Naive thymus-derived CD4-positive, alpha-beta T cell (primary cell): ENCODE results near the gene PEX12. TPM values are rescaled to one million over a fixed set of nuclear protein-coding genes. Genes with fewer than 3 reads are reported as not detected.

Experiments used
- ATAC-seq: fragments of 150-1000 bp; cut with Tn5 transposase; 2 replicates; pipeline ENCODE4 v1.10.0; 2021; ENCODE audit warnings: mild to moderate bottlenecking, moderate library complexity
- CTCF ChIA-PET: fragments of 350-600 bp; sonication (Branson Sonifier 250); formaldehyde crosslinking; loops from one replicate; lab custom pipeline; 2021; ENCODE audit warnings: antibody characterized with exemption; lab: Charles Lee
- POLR2A ChIA-PET: fragments of 350-600 bp; sonication (Branson Sonifier 250); formaldehyde crosslinking; loops from one replicate; lab custom pipeline; 2021; ENCODE audit warnings: antibody characterized with exemption, inconsistent platforms; lab: Charles Lee
- DNase-seq, 9 donors: peaks; one replicate each; pipeline versions ENCODE4 v3.0.0 to v3.0.0-alpha.2; 2020 to 2022; ENCODE audit warnings: mixed read lengths in 1 of 9
- H3K27ac ChIP-seq: one replicate; pipeline ENCODE4 v1.7.0; 2013; ENCODE audit warnings: mild to moderate bottlenecking, low read depth, low read length, moderate library complexity
- H3K27me3 ChIP-seq, 2 donors: one replicate each; pipeline ENCODE4 v1.7.0; 2013; ENCODE audit warnings: low read length in 2 of 2, mild to moderate bottlenecking in 2 of 2, moderate library complexity in 2 of 2; ENCODE audit not compliant: control insufficient read depth in 2 of 2, insufficient read depth in 2 of 2
- H3K36me3 ChIP-seq, 3 experiments: 1 replicate in 2 of 3; 2 replicates in 1 of 3; pipeline ENCODE4 v1.7.0; 2013; ENCODE audit warnings: low read length in 3 of 3, mild to moderate bottlenecking in 3 of 3, moderate library complexity in 1 of 3; ENCODE audit not compliant: insufficient read depth in 3 of 3, control insufficient read depth in 2 of 3
- H3K4me1 ChIP-seq, 2 donors: one replicate each; pipeline ENCODE4 v1.7.0; 2013; ENCODE audit warnings: low read length in 2 of 2, mild to moderate bottlenecking in 2 of 2, moderate library complexity in 1 of 2; ENCODE audit not compliant: control insufficient read depth in 2 of 2, insufficient read depth in 2 of 2
- H3K4me3 ChIP-seq: 2 replicates; pipeline ENCODE4 v1.7.0; 2013; ENCODE audit warnings: mild to moderate bottlenecking, low read length
- H3K9me3 ChIP-seq, 3 experiments: 1 replicate in 2 of 3; 2 replicates in 1 of 3; pipeline ENCODE4 v1.7.0; 2013; ENCODE audit warnings: low read length in 3 of 3; ENCODE audit not compliant: control insufficient read depth in 2 of 3
- H3K27ac Mint-ChIP-seq, 9 donors: one replicate each; pipeline ENCODE4 v1.8.0; 2020 to 2022; ENCODE audit warnings: mixed read lengths in 9 of 9, mild to moderate bottlenecking in 8 of 9, moderate library complexity in 5 of 9, inconsistent platforms in 2 of 9
- H3K27me3 Mint-ChIP-seq, 5 donors: one replicate each; pipeline ENCODE4 v1.8.0; 2021 to 2022; ENCODE audit warnings: mixed read lengths in 5 of 5, mild to moderate bottlenecking in 1 of 5
- H3K36me3 Mint-ChIP-seq, 5 donors: one replicate each; pipeline ENCODE4 v1.8.0; 2020 to 2022; ENCODE audit warnings: mixed read lengths in 5 of 5, mild to moderate bottlenecking in 3 of 5, inconsistent platforms in 1 of 5
- H3K4me1 Mint-ChIP-seq, 7 donors: one replicate each; pipeline ENCODE4 v1.8.0; 2020 to 2022; ENCODE audit warnings: mixed read lengths in 7 of 7, mild to moderate bottlenecking in 3 of 7, inconsistent platforms in 1 of 7
- H3K4me3 Mint-ChIP-seq, 10 donors: one replicate each; pipeline ENCODE4 v1.8.0; 2020 to 2022; ENCODE audit warnings: mild to moderate bottlenecking in 10 of 10, mixed read lengths in 10 of 10, moderate library complexity in 6 of 10, inconsistent platforms in 2 of 10
- H3K9me3 Mint-ChIP-seq, 11 donors: one replicate each; pipeline ENCODE4 v1.8.0; 2020 to 2022; ENCODE audit warnings: mixed read lengths in 11 of 11, mild to moderate bottlenecking in 4 of 11, inconsistent platforms in 1 of 11, moderate library complexity in 1 of 11
- intact Hi-C, 2 donors: fragments of 100-400 bp; cut with micrococcal nuclease; formaldehyde crosslinking; loops; one replicate each; pipeline ENCODE4 v1.15.1; 2023
- polyA plus RNA-seq, 2 donors: library from polyadenylated mRNA; unstranded; fragments of 300-500 nt; fragmentation: Illumina TruSeq; gene quantifications; one replicate each; pipeline ENCODE4 v1.2.3, GENCODE V29; 2021
- total RNA-seq, 6 experiments: library from RNA in 5 of 6; stranded (reverse) in 5 of 6; gene quantifications; 1 replicate in 5 of 6; 2 replicates in 1 of 6; pipeline ENCODE4 v1.2.3 and lab custom pipeline; 2021 to 2026

The PEX12 gene
- total and polyA plus RNA-seq, 7 experiments from 2014 or later: 2.2 to 8.0 (median 5.0) TPM

DNA sequence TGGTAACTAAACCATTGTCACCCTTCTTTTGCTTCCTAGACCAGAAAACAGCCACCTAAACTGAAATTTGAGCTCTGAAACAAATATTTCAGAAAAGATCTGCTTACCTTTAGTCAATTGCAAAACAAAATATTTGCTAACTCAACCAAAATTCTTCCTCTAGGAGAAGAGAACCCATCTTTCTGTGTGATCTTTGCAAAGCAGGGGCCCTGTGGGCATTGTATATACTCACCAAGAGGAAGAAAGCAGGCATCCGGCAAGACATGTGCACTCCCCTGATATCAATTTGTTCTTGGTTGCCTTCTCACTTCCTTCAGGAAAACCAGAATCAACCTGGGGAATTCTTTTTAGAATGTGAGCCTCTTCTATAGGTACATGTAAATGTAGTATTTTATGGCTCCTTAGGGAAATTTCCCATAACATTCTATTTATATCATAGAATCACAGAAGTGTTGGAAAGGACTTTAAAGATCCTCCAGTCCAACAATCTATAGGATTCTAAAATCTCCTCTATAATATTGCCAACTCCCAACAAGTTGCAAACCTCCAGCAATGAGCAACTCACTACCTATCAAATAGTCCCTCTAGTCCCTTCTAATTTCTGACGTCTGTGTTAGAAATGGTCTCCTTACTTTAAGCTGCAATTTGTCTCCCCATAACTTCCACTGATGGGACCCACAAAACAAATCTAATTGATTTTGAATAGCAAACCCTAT, 18.7 kb downstream of the PEX12 start:
- Histone ChIP-seq H3K27me3 (no peaks in the 10 kb centered on the region), H3K27ac (no peak overlapping the region), H3K9me3 (no peaks in the 10 kb centered on the region), H3K4me3 (no peak overlapping the region), H3K4me1 (no peaks in the 10 kb centered on the region), H3K36me3 (no peaks in the 10 kb centered on the region)
- intact Hi-C loops: no loop called here
- no peaks in the 10 kb centered on the region for H3K36me3 Mint-ChIP-seq
- POLR2A ChIA-PET: interaction anchor here (0.8 to 1.9 kb wide), 2 partner anchors 17 to 19 kb away, joined by 3 to 5 read pairs; partner anchors contain the start of gene PEX12
- H3K9me3 Mint-ChIP-seq: peaks cover 0 to 2% (median 0%) of the 10 kb centered on the region in 11 donors
- no peak for ATAC-seq
- H3K4me1 Mint-ChIP-seq: peaks cover 0 to 7% (median 0%) of the 10 kb centered on the region in 7 donors
- DNase-seq: no peak
- H3K27me3 Mint-ChIP-seq: peaks cover 0 to 35% (median 13%) of the 10 kb centered on the region in 5 donors
- no peak overlapping the region for H3K27ac Mint-ChIP-seq
- H3K4me3 Mint-ChIP-seq: no peak overlapping the region
- CTCF ChIA-PET: interaction anchor here (0.6 kb wide), 1 partner anchor 303 kb away, joined by 3 read pairs; no protein-coding TSS in a partner anchor

DNA sequence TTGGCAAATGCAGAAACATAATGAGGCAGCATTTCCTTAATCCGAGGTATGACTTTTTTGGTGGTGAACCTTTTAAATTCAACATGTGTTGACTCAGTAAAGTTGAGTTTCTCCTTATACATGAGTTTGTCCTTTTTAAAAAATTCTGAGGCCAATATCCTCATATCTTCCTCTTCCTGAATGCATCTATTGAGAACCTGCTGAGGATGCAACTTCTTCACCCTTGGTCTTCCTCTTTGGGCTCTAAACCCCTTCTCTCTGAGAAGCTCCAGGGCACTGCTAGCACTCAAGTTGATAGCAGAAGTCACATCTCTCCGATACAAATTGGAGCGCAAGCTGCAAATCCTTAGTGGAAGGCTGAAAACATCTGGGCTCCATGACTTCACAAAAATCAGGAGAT, 21.0 kb downstream of the PEX12 start:
- Histone ChIP-seq H3K27ac (no peak overlapping the region), H3K4me3 (no peak overlapping the region), H3K36me3 (no peaks in the 10 kb centered on the region), H3K27me3 (no peaks in the 10 kb centered on the region), H3K4me1 (no peaks in the 10 kb centered on the region), H3K9me3 (no peaks in the 10 kb centered on the region)
- Mint-ChIP-seq H3K27me3 (peaks cover 0 to 32% (median 13%) of the 10 kb centered on the region in 5 donors), H3K36me3 (no peaks in the 10 kb centered on the region), H3K9me3 (peaks cover 0 to 2% (median 0%) of the 10 kb centered on the region in 11 donors), H3K4me1 (peaks cover 0 to 7% (median 0%) of the 10 kb centered on the region in 7 donors), H3K4me3 (no peak overlapping the region), H3K27ac (no peak overlapping the region)
- ChIA-PET CTCF (no interaction called here), POLR2A (interaction anchor here (1.9 kb wide), 1 partner anchor 21 kb away, joined by 5 read pairs; the partner anchor contains the start of gene PEX12)
- DNase-seq (no peak), ATAC-seq (no peak)
- intact Hi-C loops: no loop called here

DNA sequence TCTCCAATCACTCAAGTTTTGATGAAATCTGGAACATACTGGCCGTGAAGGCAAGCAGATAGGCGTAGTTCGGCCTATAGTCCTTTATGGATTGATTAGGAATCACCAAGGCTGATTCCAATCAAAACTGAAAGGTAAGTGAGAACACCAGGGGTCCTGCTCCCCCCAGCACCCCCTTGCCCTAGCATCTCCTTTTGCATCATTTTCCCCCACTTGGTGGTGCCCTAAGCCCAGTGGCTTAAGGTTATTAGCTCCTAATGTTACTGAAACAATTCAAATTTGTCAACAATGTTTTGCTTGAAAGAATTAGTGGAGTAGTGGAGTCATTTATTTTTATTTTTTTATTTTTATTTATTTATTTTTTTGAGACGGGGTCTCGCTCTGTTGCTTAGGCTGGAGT, 22.7 kb downstream of the PEX12 start:
- CTCF ChIA-PET: interaction anchor here (0.6 kb wide), 1 partner anchor 192 kb away, joined by 3 read pairs; no protein-coding TSS in a partner anchor
- H3K27ac ChIP-seq: no peak overlapping the region

DNA sequence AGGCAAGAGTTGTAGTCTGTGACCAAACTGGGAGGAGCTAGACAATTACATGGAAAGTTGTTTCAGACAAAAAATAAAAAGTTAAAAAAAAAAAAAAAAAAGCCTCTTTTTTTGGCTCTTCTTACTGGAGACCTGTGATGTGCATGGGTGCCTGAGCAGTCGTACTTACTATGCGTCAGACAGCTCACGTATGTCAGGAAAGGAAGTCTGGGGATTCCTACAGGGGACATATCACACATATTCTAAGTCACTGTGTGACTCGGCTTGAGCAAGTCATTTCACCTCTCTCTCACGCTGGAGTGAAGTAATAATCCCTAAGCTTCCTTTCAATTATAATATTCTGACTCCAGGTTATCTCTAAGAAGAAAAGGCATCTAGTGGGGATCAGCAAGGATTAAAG, 23.7 kb downstream of the PEX12 start:
- Mint-ChIP-seq H3K4me1 (peaks cover 0 to 3% (median 0%) of the 10 kb centered on the region in 7 donors), H3K4me3 (no peak overlapping the region), H3K27me3 (peaks cover 0 to 39% (median 9%) of the 10 kb centered on the region in 5 donors), H3K36me3 (peaks cover 0 to 7% (median 0%) of the 10 kb centered on the region in 5 donors), H3K9me3 (peaks cover 0 to 2% (median 0%) of the 10 kb centered on the region in 11 donors), H3K27ac (no peak overlapping the region)
- no peak overlapping the region for H3K4me3 ChIP-seq
- H3K36me3 ChIP-seq: no peaks in the 10 kb centered on the region
- no peaks in the 10 kb centered on the region for H3K4me1 ChIP-seq
- DNase-seq: no peak
- intact Hi-C loops: loop anchor here in 1 of 2 donors (1.0 kb wide), 1 partner anchor 193 kb away; no protein-coding TSS in a partner anchor
- H3K9me3 ChIP-seq: no peaks in the 10 kb centered on the region
- no peaks in the 10 kb centered on the region for H3K27me3 ChIP-seq
- CTCF ChIA-PET: no interaction called here
- ATAC-seq: no peak
- H3K27ac ChIP-seq: no peak overlapping the region
- POLR2A ChIA-PET: interaction anchor here (1.2 kb wide), 2 partner anchors 25 to 32 kb away, joined by 3 to 6 read pairs; partner anchors contain the start of gene AP2B1

More for the DNA sequence above, 22.7 kb downstream of the PEX12 start:
- POLR2A ChIA-PET: interaction anchor here (1.2 kb wide), 1 partner anchor 31 kb away, joined by 3 read pairs; the partner anchor contains the start of gene AP2B1
- ATAC-seq (no peak), DNase-seq (no peak)
- peaks cover 0 to 4% (median 0%) of the 10 kb centered on the region in 5 donors for H3K36me3 Mint-ChIP-seq
- peaks cover 0 to 2% (median 0%) of the 10 kb centered on the region in 11 donors for H3K9me3 Mint-ChIP-seq
- peaks cover 0 to 36% (median 13%) of the 10 kb centered on the region in 5 donors for H3K27me3 Mint-ChIP-seq
- Histone ChIP-seq H3K4me1 (no peaks in the 10 kb centered on the region), H3K9me3 (no peaks in the 10 kb centered on the region), H3K36me3 (no peaks in the 10 kb centered on the region), H3K27me3 (no peaks in the 10 kb centered on the region), H3K4me3 (no peak overlapping the region)
- intact Hi-C loops: loop anchor here in 1 of 2 donors (1.0 kb wide), 1 partner anchor 192 kb away; no protein-coding TSS in a partner anchor
- no peak overlapping the region for H3K4me3 Mint-ChIP-seq
- H3K4me1 Mint-ChIP-seq: peaks cover 0 to 4% (median 0%) of the 10 kb centered on the region in 7 donors
- no peak overlapping the region for H3K27ac Mint-ChIP-seq

DNA sequence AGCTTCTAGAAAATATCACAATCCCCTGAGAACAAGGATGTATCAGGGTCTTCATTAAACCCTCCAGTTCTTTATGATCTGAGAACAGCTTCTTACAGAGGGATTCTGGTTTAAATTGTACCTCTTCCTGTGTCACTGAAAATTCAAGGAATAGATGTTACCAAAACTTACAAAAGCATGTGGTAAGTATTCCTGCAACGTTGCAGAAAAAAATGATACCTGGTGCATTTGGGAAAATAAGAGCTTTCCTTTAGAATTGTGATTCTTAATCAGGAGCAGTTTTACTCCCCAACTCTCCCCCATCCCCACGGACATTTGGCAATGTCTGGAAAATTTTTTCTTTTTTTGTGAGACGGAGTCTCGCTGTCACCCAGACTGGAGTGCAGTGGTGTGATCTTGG, 25.1 kb downstream of the PEX12 start:
- Histone ChIP-seq H3K27me3 (no peaks in the 10 kb centered on the region), H3K4me1 (no peaks in the 10 kb centered on the region), H3K4me3 (no peak overlapping the region), H3K36me3 (no peaks in the 10 kb centered on the region), H3K9me3 (no peaks in the 10 kb centered on the region), H3K27ac (no peak overlapping the region)
- POLR2A ChIA-PET: no interaction called here
- intact Hi-C loops: no loop called here
- Mint-ChIP-seq H3K27me3 (peaks cover 0 to 28% (median 0%) of the 10 kb centered on the region in 5 donors), H3K27ac (no peak overlapping the region), H3K9me3 (peaks cover 0 to 2% (median 0%) of the 10 kb centered on the region in 11 donors), H3K4me1 (peaks cover 0 to 3% (median 0%) of the 10 kb centered on the region in 7 donors), H3K4me3 (no peak overlapping the region), H3K36me3 (peaks cover 0 to 9% (median 0%) of the 10 kb centered on the region in 5 donors)
- CTCF ChIA-PET: no interaction called here
- DNase-seq (no peak), ATAC-seq (no peak)

DNA sequence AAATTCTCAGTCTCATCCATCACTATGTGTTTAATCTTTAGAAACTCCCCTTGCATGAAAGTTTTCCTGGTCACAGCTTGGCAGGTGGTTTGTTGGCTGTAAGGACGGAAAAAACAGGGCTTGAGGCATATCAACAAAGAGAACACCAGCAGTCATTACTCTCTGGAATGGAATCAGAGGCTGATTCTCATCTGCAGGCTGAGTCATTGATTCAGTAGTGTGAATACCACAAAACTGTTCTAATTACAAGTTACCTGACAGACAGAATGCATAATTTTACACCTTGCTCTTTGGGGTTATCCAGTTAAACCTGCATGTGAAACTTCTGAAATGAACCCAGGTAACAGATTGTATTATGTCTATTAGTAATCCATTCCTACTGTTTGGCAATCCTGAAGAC, 29.4 kb downstream of the PEX12 start:
- Mint-ChIP-seq H3K27me3 (peaks cover 0 to 19% (median 0%) of the 10 kb centered on the region in 5 donors), H3K36me3 (peaks cover 0 to 9% (median 7%) of the 10 kb centered on the region in 5 donors), H3K4me1 (peaks cover 0 to 19% (median 0%) of the 10 kb centered on the region in 7 donors), H3K9me3 (no peaks in the 10 kb centered on the region), H3K4me3 (no peak overlapping the region), H3K27ac (no peak overlapping the region)
- POLR2A ChIA-PET: interaction anchor here (0.6 to 1.5 kb wide), 4 partner anchors 30 to 572 kb away, joined by 3 to 4 read pairs (median 3); partner anchors contain the start of genes NLE1 and PEX12
- CTCF ChIA-PET: no interaction called here
- Histone ChIP-seq H3K9me3 (no peaks in the 10 kb centered on the region), H3K27me3 (no peaks in the 10 kb centered on the region), H3K4me3 (no peak overlapping the region), H3K36me3 (no peaks in the 10 kb centered on the region), H3K4me1 (no peaks in the 10 kb centered on the region), H3K27ac (no peak overlapping the region)
- ATAC-seq (no peak), DNase-seq (no peak)
- intact Hi-C loops: loop anchor here in 1 of 2 donors (10.0 kb wide), 1 partner anchor 196 kb away; no protein-coding TSS in a partner anchor
